Fibroblast of villous mesenchyme (primary cell): ENCODE data around the gene PCOLCE2. TPM values are rescaled to one million over a fixed set of nuclear protein-coding genes. Genes with fewer than 3 reads are reported as not detected.

ENCODE experiments used
- DNase-seq: peaks from one replicate; pipeline ENCODE4 v3.0.0-alpha.2; 2010; ENCODE audit warnings: low read depth
- H3K4me3 ChIP-seq: 2 replicates; pipeline ENCODE4 v1.5.1; 2011; ENCODE audit warnings: low read depth, mild to moderate bottlenecking, low read length
- total RNA-seq: library from RNA; depleted of rRNA; stranded (reverse); fragments of >200 nt; gene quantifications from 2 replicates; pipeline ENCODE4 v1.2.3, GENCODE V29; 2012
- TF ChIP-seq, protein P1 (sequence below): IDR thresholded peaks from 2 replicates; pipeline ENCODE4 v1.5.1; 2012; ENCODE audit warnings: low read depth, mild to moderate bottlenecking, low read length; ENCODE audit not compliant: insufficient read depth

The PCOLCE2 gene
- total RNA-seq, 1 donor: under 0.01 TPM

DNA sequence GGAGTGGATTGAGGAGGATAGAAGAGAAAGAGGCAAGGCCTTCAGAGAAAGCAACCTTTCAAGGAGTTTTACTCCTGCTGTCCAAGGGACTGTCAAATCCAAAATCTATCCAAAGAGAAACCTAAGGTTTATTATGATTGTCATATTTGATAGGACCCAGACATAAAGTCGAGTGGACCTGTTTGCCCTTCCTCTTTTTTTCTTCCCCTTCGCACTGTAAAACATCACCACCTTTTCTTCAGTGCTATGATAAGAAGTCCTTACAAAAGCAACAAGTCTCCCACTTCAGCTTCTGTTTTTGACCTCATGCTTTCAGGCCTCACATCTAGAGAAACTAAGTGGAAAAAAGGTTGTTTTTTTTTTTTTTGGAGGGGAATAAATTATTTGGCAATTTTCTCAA, 92.1 kb downstream of the PCOLCE2 start:
- TF ChIP-seq, protein P1, sequence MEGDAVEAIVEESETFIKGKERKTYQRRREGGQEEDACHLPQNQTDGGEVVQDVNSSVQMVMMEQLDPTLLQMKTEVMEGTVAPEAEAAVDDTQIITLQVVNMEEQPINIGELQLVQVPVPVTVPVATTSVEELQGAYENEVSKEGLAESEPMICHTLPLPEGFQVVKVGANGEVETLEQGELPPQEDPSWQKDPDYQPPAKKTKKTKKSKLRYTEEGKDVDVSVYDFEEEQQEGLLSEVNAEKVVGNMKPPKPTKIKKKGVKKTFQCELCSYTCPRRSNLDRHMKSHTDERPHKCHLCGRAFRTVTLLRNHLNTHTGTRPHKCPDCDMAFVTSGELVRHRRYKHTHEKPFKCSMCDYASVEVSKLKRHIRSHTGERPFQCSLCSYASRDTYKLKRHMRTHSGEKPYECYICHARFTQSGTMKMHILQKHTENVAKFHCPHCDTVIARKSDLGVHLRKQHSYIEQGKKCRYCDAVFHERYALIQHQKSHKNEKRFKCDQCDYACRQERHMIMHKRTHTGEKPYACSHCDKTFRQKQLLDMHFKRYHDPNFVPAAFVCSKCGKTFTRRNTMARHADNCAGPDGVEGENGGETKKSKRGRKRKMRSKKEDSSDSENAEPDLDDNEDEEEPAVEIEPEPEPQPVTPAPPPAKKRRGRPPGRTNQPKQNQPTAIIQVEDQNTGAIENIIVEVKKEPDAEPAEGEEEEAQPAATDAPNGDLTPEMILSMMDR: no peak
- H3K4me3 ChIP-seq: no peak overlapping the region
- no peak for DNase-seq

DNA sequence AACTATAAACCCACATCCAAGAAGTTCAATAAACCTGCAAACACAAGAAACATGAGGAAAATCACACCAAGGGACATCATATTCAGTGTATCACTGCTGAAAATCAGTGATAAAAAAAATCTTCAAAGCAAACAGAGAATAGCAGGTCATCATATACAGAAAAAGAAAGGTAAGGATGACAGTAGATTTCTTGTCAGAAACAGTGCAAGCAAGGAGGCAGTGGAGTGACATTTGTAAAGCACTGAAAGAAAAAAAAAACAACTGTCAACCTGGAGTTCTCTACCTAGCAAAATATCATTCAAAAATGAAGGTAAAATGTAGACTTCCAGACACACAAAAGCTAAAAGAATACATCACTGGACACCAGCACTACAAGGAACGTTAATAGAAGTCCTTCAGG, 93.6 kb downstream of the PCOLCE2 start:
- no peak overlapping the region for H3K4me3 ChIP-seq
- TF ChIP-seq, protein P1: no peak
- DNase-seq: no peak

DNA sequence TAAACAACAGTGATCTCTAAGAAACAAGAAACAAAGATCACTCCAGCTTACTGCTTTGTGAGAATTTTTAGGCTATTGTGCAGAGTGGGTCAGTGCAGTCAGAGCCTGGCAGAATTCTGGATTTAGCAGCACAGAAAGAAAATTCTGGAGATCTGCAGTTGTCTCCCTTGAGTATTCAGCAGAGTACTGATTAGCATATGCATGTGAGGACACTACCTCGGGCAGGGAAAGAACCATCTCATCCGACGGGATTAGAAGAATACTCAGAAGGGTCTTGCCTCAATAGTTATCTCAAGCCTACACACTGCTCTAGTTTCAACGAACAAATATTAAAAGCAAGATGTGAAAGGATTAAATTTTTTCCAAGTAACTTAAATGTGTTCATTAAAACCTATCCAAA, 94.4 kb downstream of the PCOLCE2 start:
- no peak for DNase-seq
- H3K4me3 ChIP-seq: no peak overlapping the region
- TF ChIP-seq, protein P1: no peak

DNA sequence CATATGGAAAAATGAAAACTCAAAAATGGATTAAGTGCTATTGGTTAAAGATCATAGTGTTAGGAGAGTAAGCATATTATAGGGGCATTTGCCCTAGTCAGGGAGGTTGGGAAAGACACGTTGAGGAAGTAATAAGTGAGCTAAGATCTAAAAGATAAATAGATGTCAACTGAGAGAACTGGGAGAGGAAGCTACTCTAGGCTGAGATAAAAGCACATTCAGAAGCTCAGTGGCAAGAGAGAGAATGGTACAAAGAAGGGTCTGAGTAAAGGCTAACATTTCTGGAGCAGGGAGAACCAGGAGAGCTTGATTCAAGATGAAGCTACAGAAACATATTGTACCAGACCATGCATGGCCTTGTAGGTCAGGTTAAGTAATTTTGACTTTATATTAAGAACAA, 101.2 kb downstream of the PCOLCE2 start:
- H3K4me3 ChIP-seq: no peak overlapping the region
- no peak for DNase-seq
- TF ChIP-seq, protein P1: no peak

DNA sequence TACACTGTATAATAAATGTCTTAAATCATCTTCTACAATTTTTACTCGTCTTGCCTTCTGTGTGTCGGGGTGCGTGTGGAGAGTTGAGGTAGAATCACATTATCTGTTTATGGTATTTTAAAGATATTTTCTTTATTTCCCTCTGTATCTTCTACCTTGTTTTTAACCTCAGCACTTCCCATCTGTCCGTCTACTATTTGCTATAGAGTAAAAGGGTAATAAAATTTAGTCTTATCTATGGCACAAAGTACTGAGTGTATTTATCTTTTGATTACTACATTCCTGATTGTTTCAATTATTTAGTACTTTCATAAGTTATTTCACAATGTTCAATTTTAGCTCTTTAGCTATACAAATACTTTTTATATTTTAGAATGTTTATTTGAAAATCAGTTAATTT, 102.9 kb downstream of the PCOLCE2 start:
- TF ChIP-seq, protein P1: no peak
- DNase-seq: no peak
- no peak overlapping the region for H3K4me3 ChIP-seq

DNA sequence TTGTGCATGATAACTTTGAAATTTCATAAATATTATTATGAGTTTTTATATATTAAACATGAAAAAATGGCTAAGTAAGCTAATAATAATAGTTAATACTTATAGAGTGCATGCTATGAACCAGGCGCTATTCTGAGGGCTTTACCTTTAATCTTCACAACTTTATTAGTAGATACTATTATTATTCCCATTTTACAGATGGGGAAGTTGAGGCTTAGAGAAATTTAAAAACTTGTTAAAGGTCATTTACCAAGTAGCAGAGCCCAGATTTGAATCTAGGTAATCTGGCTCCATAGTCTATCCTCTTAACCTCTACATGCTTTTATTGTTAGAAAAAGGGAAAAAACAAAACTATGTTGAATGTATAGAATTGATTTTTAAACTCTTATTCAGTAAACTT, 104.7 kb downstream of the PCOLCE2 start:
- H3K4me3 ChIP-seq: no peak overlapping the region
- no peak for DNase-seq
- TF ChIP-seq, protein P1: no peak

DNA sequence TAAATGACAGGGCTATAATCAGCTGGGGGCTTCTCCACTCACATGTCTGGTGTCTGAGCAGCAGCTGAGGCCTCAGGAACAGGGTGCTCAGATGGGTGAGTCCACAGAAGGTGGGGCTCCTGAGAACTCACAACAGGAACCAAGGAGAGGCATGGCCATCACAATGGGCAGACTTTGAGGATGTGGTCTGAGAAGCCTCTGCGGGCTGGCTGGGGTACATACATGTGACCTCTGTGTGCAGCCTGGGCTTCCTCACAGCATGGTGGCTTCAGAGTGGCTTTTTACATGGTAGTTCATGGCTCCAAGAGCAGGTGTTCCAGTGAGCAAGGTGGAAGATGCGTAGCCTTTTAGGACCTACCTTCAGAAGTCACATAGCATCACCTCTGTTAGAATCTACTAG, 106.3 kb downstream of the PCOLCE2 start:
- TF ChIP-seq, protein P1: no peak
- DNase-seq: no peak
- no peak overlapping the region for H3K4me3 ChIP-seq
